Measurements from ENCODE around the gene LRRN2. TPM values are rescaled to one million over a fixed set of nuclear protein-coding genes. Genes with fewer than 3 reads are reported as not detected.
A peak's percentile ranks its signal among the peaks of the same experiment; 100 is the strongest.

LRRN2 gene
- total RNA-seq, 1 donor from 2014 or later = not detected

- Mint-ChIP-seq H3K36me3 (ENCODE audit: low read depth) (peaks cover 31% of the 10 kb centered on the region), H3K4me1 (peaks cover 11% of the 10 kb centered on the region), H3K4me3 (no peak overlapping the region), H3K27me3 (no peaks in the 10 kb centered on the region), H3K27ac (no peak overlapping the region), H3K9me3 (no peaks in the 10 kb centered on the region)
- no peak for ATAC-seq (ENCODE audit: low read depth)
- ChIA-PET POLR2A (no interaction called here), CTCF (no interaction called here)
- TF ChIP-seq CTCF (IDR thresholded peaks at IDR 0.05) = no peak
- intact Hi-C loops (cut with micrococcal nuclease) = no loop called here
- no peak for DNase-seq
These were observed 86.4 kb downstream of the LRRN2 start for GRCh38 chr1:204599098-204599497.

- no peaks in the 10 kb centered on the region for H3K9me3 Mint-ChIP-seq
- TF ChIP-seq CTCF (IDR thresholded peaks at IDR 0.05) = no peak
- H3K27me3 Mint-ChIP-seq = no peaks in the 10 kb centered on the region
- ATAC-seq (ENCODE audit: low read depth) (no peak), DNase-seq (no peak)
- peaks cover 31% of the 10 kb centered on the region for H3K36me3 Mint-ChIP-seq (ENCODE audit: low read depth)
- peaks cover 11% of the 10 kb centered on the region for H3K4me1 Mint-ChIP-seq
- intact Hi-C loops (cut with micrococcal nuclease) = no loop called here
- H3K4me3 Mint-ChIP-seq = no peak overlapping the region
- no peak overlapping the region for H3K27ac Mint-ChIP-seq
- ChIA-PET CTCF (no interaction called here), POLR2A (no interaction called here)
These were observed 87.1 kb downstream of the LRRN2 start for GRCh38 chr1:204598319-204598969.

GRCh38 chr1:204592246-204592948 lies 93.1 kb downstream of the LRRN2 start:
- intact Hi-C loops (cut with micrococcal nuclease) = no loop called here
- ChIA-PET POLR2A (no interaction called here), CTCF (no interaction called here)
- peaks cover 9% of the 10 kb centered on the region for H3K4me1 Mint-ChIP-seq
- DNase-seq (no peak), ATAC-seq (ENCODE audit: low read depth) (no peak)
- H3K27ac Mint-ChIP-seq = no peak overlapping the region
- H3K9me3 Mint-ChIP-seq = no peaks in the 10 kb centered on the region
- no peaks in the 10 kb centered on the region for H3K27me3 Mint-ChIP-seq
- H3K4me3 Mint-ChIP-seq = no peak overlapping the region
- peaks cover 17% of the 10 kb centered on the region for H3K36me3 Mint-ChIP-seq (ENCODE audit: low read depth)
- no peak for TF ChIP-seq CTCF (IDR thresholded peaks at IDR 0.05)

- intact Hi-C loops (cut with micrococcal nuclease) = no loop called here
- DNase-seq (no peak), ATAC-seq (ENCODE audit: low read depth) (no peak)
- Mint-ChIP-seq H3K4me1 (peaks cover 9% of the 10 kb centered on the region), H3K36me3 (ENCODE audit: low read depth) (peaks cover 13% of the 10 kb centered on the region), H3K27ac (no peak overlapping the region), H3K27me3 (no peaks in the 10 kb centered on the region), H3K9me3 (no peaks in the 10 kb centered on the region), H3K4me3 (no peak overlapping the region)
- no peak for TF ChIP-seq CTCF (IDR thresholded peaks at IDR 0.05)
- ChIA-PET POLR2A (no interaction called here), CTCF (no interaction called here)
These were observed 94.0 kb downstream of the LRRN2 start for GRCh38 chr1:204591473-204592090.

- no peaks in the 10 kb centered on the region for H3K9me3 Mint-ChIP-seq
- TF ChIP-seq CTCF (IDR thresholded peaks at IDR 0.05) = no peak
- ATAC-seq (ENCODE audit: low read depth) (peak; percentile 28), DNase-seq (no peak)
- ChIA-PET POLR2A (no interaction called here), CTCF (no interaction called here)
- H3K27me3 Mint-ChIP-seq = no peaks in the 10 kb centered on the region
- H3K36me3 Mint-ChIP-seq (ENCODE audit: low read depth) = peaks cover 5% of the 10 kb centered on the region
- intact Hi-C loops (cut with micrococcal nuclease) = no loop called here
- H3K4me3 Mint-ChIP-seq = no peak overlapping the region
- H3K4me1 Mint-ChIP-seq = peaks cover 19% of the 10 kb centered on the region
- no peak overlapping the region for H3K27ac Mint-ChIP-seq
These were observed 96.0 kb downstream of the LRRN2 start for GRCh38 chr1:204589409-204590038.
